DOHH2 (cell line): ENCODE results near the gene MIXL1.

Experiments
- CTCF ChIP-seq: fragments of 200-600 bp; sonication (generic); IDR thresholded peaks from one replicate; pipeline ENCODE4 v1.5.1; 2014; ENCODE audit warnings: antibody characterized with exemption, mild to moderate bottlenecking, low read depth, low read length; ENCODE audit not compliant: poor library complexity, severe bottlenecking
- EZH2phosphoT487 ChIP-seq: fragments of 200-600 bp; sonication (generic); IDR thresholded peaks from 2 replicates; pipeline ENCODE4 v1.6.1; 2017; ENCODE audit warnings: borderline replicate concordance, mild to moderate bottlenecking, antibody characterized with exemption, low read length, moderate library complexity, mixed read lengths

GRCh38 chr1:226276077-226276682 lies 52.7 kb downstream of the MIXL1 start:
- no peak for TF ChIP-seq CTCF
- no peak for TF ChIP-seq EZH2phosphoT487
